Parathyroid adenoma (tissue), 2 donors: ENCODE data around the gene UBAP2.
"Not testable (repeated sequence)": the region's sequence is repeated elsewhere in the genome, so short reads cannot be mapped to it uniquely, and the experiment has no call there.

Source experiments
- H2AFZ ChIP-seq: fragments of 300-600 bp; sonication (generic); one replicate; pipeline ENCODE4 v1.7.0; 2017; ENCODE audit warnings: antibody characterized with exemption, mild to moderate bottlenecking
- H3K27ac ChIP-seq: fragments of 300-600 bp; sonication (generic); one replicate; pipeline ENCODE4 v1.7.0; 2017
- H3K27me3 ChIP-seq: fragments of 300-600 bp; sonication (generic); one replicate; pipeline ENCODE4 v1.7.0; 2017; ENCODE audit warnings: low read length; ENCODE audit not compliant: control insufficient read depth, insufficient read depth
- H3K36me3 ChIP-seq: fragments of 300-600 bp; sonication (generic); one replicate; pipeline ENCODE4 v1.7.0; 2017; ENCODE audit warnings: low read length; ENCODE audit not compliant: control insufficient read depth, insufficient read depth
- H3K4me1 ChIP-seq: fragments of 300-600 bp; sonication (generic); one replicate; pipeline ENCODE4 v1.7.0; 2017; ENCODE audit warnings: control low read depth
- H3K4me2 ChIP-seq: fragments of 300-600 bp; sonication (generic); one replicate; pipeline ENCODE4 v1.7.0; 2017; ENCODE audit warnings: low read length
- H3K4me3 ChIP-seq: fragments of 300-600 bp; sonication (generic); one replicate; pipeline ENCODE4 v1.7.0; 2017; ENCODE audit warnings: low read depth, low read length
- H3K79me2 ChIP-seq: fragments of 300-600 bp; sonication (generic); one replicate; pipeline ENCODE4 v1.7.0; 2017; ENCODE audit warnings: control low read depth
- H3K9ac ChIP-seq: fragments of 300-600 bp; sonication (generic); one replicate; pipeline ENCODE4 v1.7.0; 2017; ENCODE audit warnings: mild to moderate bottlenecking
- H3K9me3 ChIP-seq: fragments of 300-600 bp; sonication (generic); one replicate; pipeline ENCODE4 v1.7.0; 2017; ENCODE audit warnings: low read length; ENCODE audit not compliant: control insufficient read depth
- TF ChIP-seq, protein P1 (sequence below): fragments of 300-600 bp; sonication (generic); IDR thresholded peaks from one replicate; pipeline ENCODE4 v1.7.0; 2017; ENCODE audit warnings: antibody characterized with exemption, mild to moderate bottlenecking
- donor health status: primary hyperparathyroidism.

The UBAP2 gene

DNA sequence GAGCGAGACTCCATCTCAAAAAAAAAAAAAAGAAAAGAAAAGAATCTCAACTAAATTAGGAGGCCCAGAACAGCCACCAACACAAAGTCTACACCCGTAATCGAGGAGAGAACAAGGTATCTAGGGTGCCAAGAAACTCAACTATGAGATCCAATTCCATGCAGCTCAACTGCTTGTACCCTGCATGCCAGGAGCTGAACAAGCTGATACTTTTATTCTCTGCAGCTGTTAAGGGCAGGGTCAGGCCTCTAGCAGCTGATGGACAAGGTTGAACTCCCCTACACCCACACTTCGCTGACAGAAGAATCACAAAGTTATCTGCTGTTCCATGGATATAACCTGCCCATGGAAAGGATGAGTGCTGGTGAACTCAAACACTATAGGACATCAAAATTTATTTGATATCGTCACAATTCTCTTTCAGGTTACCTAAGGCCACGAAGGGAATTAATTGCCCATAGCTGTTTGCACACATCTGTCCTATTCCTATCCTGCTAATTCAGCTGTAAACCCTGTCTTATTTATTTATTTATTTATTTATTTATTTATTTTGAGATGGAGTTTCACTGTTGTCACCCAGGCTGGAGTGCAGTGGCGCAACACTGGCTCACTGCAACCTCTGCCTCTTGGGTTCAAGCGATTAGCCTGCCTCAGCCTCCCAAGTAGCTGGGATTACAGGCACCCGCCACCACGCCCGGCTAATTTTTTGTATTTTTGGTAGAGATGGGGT, 20.7 kb downstream of the UBAP2 start:
- Histone ChIP-seq H3K79me2 (no peaks in the 10 kb centered on the region), H3K9ac (no peak overlapping the region), H2AFZ (no peak overlapping the region), H3K9me3 (no peaks in the 10 kb centered on the region), H3K4me3 (no peak overlapping the region), H3K4me1 (no peaks in the 10 kb centered on the region), H3K27me3 (no peaks in the 10 kb centered on the region), H3K27ac (no peak overlapping the region), H3K4me2 (no peak overlapping the region), H3K36me3 (no peaks in the 10 kb centered on the region)
- TF ChIP-seq, protein P1, sequence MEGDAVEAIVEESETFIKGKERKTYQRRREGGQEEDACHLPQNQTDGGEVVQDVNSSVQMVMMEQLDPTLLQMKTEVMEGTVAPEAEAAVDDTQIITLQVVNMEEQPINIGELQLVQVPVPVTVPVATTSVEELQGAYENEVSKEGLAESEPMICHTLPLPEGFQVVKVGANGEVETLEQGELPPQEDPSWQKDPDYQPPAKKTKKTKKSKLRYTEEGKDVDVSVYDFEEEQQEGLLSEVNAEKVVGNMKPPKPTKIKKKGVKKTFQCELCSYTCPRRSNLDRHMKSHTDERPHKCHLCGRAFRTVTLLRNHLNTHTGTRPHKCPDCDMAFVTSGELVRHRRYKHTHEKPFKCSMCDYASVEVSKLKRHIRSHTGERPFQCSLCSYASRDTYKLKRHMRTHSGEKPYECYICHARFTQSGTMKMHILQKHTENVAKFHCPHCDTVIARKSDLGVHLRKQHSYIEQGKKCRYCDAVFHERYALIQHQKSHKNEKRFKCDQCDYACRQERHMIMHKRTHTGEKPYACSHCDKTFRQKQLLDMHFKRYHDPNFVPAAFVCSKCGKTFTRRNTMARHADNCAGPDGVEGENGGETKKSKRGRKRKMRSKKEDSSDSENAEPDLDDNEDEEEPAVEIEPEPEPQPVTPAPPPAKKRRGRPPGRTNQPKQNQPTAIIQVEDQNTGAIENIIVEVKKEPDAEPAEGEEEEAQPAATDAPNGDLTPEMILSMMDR: no peak

DNA sequence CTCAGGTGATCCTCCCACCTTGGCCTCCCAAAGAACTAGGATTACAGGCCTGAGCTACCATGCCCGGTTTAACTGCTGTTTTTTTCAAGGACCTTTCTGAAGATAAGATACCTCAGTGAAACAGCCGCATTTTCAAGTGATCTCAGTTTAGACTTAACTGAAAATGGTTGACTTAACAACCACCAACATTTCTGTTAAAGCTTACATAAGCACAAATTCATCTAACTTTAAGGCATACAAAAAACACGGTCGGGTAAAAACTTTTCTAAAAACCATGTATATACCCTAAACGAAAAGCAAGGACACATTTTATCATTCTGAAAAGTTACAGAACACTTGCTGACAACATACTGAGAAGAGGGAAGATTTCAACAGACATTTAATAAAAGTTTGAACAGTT, 22.9 kb downstream of the UBAP2 start:
- TF ChIP-seq, protein P1: no peak
- no peak overlapping the region for H3K4me3 ChIP-seq
- H3K36me3 ChIP-seq: no peaks in the 10 kb centered on the region
- peaks cover 2% of the 10 kb centered on the region for H3K79me2 ChIP-seq
- no peak overlapping the region for H3K27ac ChIP-seq
- no peaks in the 10 kb centered on the region for H3K9me3 ChIP-seq
- no peak overlapping the region for H3K9ac ChIP-seq
- no peak overlapping the region for H2AFZ ChIP-seq
- H3K4me2 ChIP-seq: no peak overlapping the region
- no peaks in the 10 kb centered on the region for H3K27me3 ChIP-seq
- no peaks in the 10 kb centered on the region for H3K4me1 ChIP-seq

DNA sequence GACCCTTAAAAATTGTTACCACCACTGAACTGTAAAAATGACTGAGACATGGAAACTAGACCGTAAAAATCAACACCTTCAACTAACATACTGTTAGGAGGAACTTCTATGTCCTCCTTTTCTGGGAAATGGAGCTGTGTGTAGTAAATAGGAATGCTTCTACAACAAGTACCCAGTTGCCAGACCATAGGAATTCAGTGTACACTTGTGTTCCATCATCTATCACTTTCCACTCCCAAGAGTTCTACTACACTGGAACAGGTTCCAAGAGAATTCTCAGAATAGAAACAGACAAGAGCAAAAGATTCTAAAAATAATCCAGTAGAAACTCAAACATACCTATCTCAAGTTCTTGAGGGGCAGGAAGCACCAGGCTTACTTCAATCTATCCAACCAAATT, 23.6 kb downstream of the UBAP2 start:
- no peak overlapping the region for H2AFZ ChIP-seq
- no peak overlapping the region for H3K27ac ChIP-seq
- H3K4me1 ChIP-seq: no peaks in the 10 kb centered on the region
- no peaks in the 10 kb centered on the region for H3K27me3 ChIP-seq
- H3K36me3 ChIP-seq: no peaks in the 10 kb centered on the region
- peaks cover 2% of the 10 kb centered on the region for H3K79me2 ChIP-seq
- no peak overlapping the region for H3K4me3 ChIP-seq
- no peak overlapping the region for H3K9ac ChIP-seq
- H3K4me2 ChIP-seq: no peak overlapping the region
- no peaks in the 10 kb centered on the region for H3K9me3 ChIP-seq
- TF ChIP-seq, protein P1: no peak

DNA sequence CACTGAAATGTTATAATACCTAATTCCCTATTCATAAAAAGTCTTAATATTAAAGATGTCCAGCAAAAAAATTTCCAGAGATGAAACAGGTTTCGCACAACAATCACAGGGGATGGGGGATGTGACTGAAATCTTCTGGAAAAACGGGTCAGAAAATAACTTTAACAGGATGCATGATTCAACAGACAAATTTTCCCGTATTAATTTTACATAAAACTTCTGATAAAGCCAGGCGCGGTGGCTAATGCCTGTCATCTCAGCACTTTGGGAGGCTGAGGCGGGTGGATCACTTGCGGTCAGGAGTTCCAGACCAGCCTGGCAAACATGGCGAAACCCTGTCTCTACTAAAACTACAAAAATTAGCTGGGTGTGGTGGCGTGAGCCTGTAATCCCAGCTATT, 24.2 kb downstream of the UBAP2 start:
- H3K4me3 ChIP-seq, H3K4me1 ChIP-seq, H3K79me2 ChIP-seq, H3K27me3 ChIP-seq, H3K27ac ChIP-seq, H2AFZ ChIP-seq, H3K9ac ChIP-seq, H3K36me3 ChIP-seq, H3K9me3 ChIP-seq, H3K4me2 ChIP-seq: not testable (repeated sequence)

DNA sequence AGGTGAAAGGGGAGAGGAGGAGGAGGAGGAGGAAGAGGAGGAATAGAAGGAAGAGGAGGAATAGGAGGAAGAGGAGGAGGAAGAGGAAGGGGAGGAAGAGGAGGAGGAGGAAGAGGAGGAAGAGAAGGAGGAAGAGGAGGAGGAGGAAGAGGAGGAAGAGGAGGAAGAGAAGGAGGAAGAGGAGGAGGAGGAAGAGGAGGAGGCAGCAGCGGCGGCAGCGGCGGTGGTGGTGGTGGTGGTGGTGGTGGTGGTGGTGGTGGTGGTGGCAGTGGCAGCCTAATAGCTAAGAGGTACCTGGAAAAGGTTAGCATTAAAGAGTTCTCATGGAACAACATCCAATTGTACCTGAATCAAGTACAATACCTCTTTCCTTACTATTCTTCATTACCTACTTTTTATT, 32.5 kb downstream of the UBAP2 start:
- Histone ChIP-seq H3K9me3 (no peaks in the 10 kb centered on the region), H3K9ac (no peak overlapping the region), H3K36me3 (no peaks in the 10 kb centered on the region), H3K4me2 (no peak overlapping the region), H3K79me2 (no peaks in the 10 kb centered on the region), H2AFZ (no peak overlapping the region), H3K27me3 (no peaks in the 10 kb centered on the region), H3K4me3 (no peak overlapping the region), H3K4me1 (no peaks in the 10 kb centered on the region), H3K27ac (no peak overlapping the region)
- TF ChIP-seq, protein P1: no peak
